HG03280 (cell line): ENCODE results near the gene GRIFIN.

Source experiments
- ATAC-seq: cut with Tn5 transposase; IDR thresholded peaks from one replicate; pipeline ENCODE4 v1.9.1; 2021; ENCODE audit warnings: mild to moderate bottlenecking, moderate library complexity; ENCODE audit not compliant: unreplicated experiment

Gene GRIFIN

DNA sequence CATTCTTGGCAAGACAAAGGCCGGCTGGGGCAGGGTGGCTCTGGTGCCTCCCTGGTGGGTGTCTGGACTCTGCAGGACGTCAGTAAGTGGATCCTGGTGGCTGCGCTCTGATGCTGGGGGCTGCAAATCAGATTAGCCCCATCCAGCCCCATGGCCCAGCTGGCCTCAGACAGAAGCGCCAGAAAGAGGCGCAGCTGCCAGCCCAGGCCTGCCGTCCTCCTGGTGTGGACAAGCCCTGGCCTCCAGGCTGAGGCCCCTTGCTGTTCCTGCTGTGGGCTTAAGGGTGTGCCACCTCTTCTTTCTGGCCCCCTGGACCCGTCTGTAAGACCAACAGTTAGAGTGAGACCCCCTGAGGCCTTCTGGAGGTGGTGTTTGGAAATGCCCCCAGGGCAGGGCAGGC, 37.5 kb upstream of the GRIFIN start:
- ATAC-seq, result no peak

- ATAC-seq, result no peak
These were observed 36.5 kb upstream of the GRIFIN start for GRCh38 chr7:2512713-2513112.

- ATAC-seq, result no peak
These were observed 36.0 kb upstream of the GRIFIN start for GRCh38 chr7:2512179-2512661.

GRCh38 chr7:2511769-2512168, 35.6 kb upstream of the GRIFIN start:
- no peak for ATAC-seq

GRCh38 chr7:2510909-2511768, 34.9 kb upstream of the GRIFIN start:
- no peak for ATAC-seq

GRCh38 chr7:2510130-2510776, 34.1 kb upstream of the GRIFIN start:
- no peak for ATAC-seq

- no peak for ATAC-seq
These were observed 33.2 kb upstream of the GRIFIN start for GRCh38 chr7:2509298-2509906.

GRCh38 chr7:2508327-2509215, 32.4 kb upstream of the GRIFIN start:
- no peak for ATAC-seq

- ATAC-seq, result no peak
These were observed 31.7 kb upstream of the GRIFIN start for GRCh38 chr7:2507917-2508306.

DNA sequence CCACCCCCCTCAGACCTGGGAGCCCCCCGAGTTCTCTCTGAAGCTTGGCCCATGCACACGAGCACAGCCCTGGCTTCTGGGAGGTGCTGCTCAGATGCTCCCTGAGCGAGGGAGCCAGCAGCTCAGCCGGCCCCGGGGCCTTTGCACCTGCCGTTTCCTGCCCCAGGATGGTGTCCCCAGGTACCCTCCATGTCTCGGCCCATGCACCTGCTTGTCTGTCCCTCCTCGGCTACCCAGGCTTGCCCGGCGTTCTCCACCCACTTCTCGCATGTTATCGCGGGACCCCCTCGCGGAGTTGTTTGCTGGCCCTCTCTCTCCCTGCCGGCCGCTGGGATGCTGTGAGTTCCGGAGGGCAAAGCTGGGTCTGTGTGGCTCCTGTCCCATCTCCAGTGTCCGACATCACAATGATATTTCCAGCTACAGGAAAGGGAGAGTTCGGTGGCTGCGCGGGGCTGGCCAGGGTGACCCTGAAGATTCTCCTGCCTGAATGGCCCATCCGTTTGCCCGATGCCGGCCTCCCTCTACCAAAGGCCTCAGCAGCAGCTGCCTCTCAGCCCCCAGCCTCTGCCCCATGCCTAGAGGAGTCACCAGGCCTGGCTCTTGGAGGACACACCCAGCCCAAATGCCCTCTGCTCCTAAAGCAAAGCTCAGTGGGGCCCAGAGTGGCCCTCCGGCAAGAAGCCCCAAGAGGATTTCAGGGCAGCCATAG, 31.2 kb upstream of the GRIFIN start:
- no peak for ATAC-seq

DNA sequence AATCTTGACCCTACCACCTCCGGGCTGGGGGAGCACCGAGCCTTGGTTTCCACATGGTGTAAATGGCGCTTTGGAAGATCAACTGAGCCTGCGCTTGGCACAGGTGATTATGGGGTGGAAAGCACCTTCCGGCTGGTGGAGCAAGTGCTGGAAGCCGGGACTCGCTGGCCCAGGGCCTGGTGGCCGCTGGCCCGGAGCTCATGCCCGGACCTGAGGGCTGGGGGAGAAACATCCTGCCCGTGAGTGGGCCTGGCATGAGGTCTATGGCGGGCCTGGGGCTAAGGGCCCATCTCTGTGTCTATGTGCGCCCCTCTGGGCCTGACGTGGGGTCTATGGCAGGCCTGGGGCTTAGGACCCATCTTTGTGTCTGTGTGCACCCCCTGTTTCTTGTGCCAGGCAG, 29.2 kb upstream of the GRIFIN start:
- no peak for ATAC-seq

DNA sequence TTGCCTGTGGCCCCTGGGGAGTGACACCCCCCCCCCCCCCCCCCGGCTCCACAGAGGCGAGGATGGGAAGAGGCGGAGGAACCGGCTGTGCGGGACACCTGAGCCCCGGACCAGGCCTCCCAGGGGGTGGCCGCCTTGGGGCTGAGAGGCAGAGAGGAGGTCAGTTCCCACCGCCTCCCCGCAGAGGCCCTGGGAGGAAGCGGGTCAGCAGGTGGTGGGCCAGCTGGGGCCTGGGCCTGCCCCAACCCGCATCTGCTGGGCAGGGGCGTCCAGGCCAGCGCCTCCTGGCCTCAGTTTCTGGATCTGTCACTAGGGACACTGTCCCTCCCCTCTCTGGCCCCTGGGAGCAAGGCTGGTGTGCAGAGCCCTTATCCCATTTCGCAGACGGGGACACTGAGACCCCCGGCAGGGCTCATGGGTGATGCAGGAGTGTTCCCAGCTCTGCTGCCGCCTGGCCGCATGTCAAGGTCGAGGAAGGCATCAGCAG, 28.7 kb upstream of the GRIFIN start:
- no peak for ATAC-seq

GRCh38 chr7:2504128-2504888, 28.1 kb upstream of the GRIFIN start:
- ATAC-seq, result no peak

GRCh38 chr7:2503056-2503941, 27.1 kb upstream of the GRIFIN start:
- ATAC-seq, result no peak

DNA sequence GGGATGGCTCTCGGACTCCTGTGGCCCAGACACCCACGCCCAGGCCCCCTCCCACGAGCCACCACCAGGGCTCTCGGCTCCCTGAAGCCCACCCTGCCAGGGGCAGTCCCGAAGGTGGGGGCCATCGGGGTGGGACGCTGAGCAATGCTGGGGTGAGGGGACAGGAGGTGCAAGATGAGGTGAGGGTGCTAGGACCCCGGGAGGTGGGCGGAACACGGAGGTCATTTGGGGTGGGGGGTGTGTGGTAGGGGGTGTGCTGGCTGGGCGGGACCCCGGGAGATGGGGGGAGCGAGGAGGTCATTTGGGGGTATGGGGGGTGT, 26.4 kb upstream of the GRIFIN start:
- ATAC-seq, result no peak

DNA sequence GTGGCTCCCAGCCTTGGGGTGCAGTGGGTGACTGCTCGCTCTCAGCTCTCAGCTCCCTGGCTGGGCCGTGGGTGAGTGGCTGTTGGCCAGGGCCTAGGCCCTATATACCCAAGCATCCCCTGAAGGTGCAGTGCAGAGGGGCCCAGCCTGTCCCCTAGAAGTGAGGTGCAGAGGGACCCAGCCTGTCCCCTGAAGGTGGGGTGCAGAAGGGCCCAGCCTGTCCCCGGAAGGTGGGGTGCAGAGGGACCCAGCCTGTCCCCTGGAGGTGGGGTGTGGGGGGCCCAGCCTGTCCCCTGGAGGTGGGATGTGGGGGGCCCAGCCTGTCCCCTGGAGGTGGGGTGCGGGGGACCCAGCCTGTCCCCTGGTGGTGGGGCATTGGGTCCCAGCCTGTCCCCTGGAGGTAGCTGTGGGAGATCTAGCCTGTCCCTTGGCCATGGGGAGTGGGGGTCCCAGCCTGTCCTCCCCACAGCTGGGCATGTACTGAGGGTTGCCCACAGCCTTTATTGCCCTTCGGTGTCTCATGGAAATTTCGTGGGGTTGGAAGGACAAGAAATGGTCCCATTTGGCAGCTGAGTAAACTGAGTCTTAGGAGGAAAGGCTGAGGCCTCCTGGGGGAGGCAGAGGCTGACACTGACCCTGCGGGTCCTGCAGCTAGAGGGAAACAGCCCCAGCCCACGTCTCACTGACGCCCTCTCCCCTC, 25.9 kb upstream of the GRIFIN start:
- ATAC-seq, result no peak

- no peak for ATAC-seq
These were observed 24.5 kb upstream of the GRIFIN start for GRCh38 chr7:2500701-2501100.
